Vagina (tissue), 2 donors: ENCODE results near the gene MASP2. TPM values are rescaled to one million over a fixed set of nuclear protein-coding genes. Genes with fewer than 3 reads are reported as not detected.

Experiments used
- DNase-seq, 2 donors: peaks; one replicate each; pipeline ENCODE4 v3.0.0-alpha.2; 2017; ENCODE audit errors: extremely low spot score in 2 of 2
- H3K27ac ChIP-seq: fragments of 200-600 bp; sonication (generic); one replicate; pipeline ENCODE4 v1.5.1; 2019
- H3K27me3 ChIP-seq: fragments of 200-600 bp; sonication (generic); one replicate; pipeline ENCODE4 v1.5.1; 2019
- H3K36me3 ChIP-seq, 2 donors: fragments of 200-600 bp; sonication (generic); one replicate each; pipeline ENCODE4 v1.5.1; 2017 to 2019
- H3K4me1 ChIP-seq: fragments of 200-600 bp; sonication (generic); one replicate; pipeline ENCODE4 v1.5.1; 2019
- H3K4me3 ChIP-seq, 2 donors: fragments of 200-600 bp; sonication (generic); 1 replicate in 1 of 2; 2 replicates in 1 of 2; pipeline ENCODE4 v1.5.1; 2016 to 2019
- H3K9me3 ChIP-seq: fragments of 200-600 bp; sonication (generic); one replicate; pipeline ENCODE4 v1.5.1; 2019
- POLR2A ChIP-seq, 2 donors: fragments of 450-650 bp; IDR thresholded peaks; one replicate each; pipeline ENCODE4 v1.6.1; 2017; ENCODE audit warnings: antibody characterized with exemption in 2 of 2, mild to moderate bottlenecking in 2 of 2, moderate library complexity in 2 of 2
- POLR2AphosphoS5 ChIP-seq, 2 donors: sonication (generic); formaldehyde crosslinking; IDR thresholded peaks; one replicate each; pipeline ENCODE4 v1.9.0; 2017; ENCODE audit warnings: antibody characterized with exemption in 2 of 2, mild to moderate bottlenecking in 2 of 2, low read depth in 1 of 2; ENCODE audit not compliant: insufficient read depth in 1 of 2
- intact Hi-C: fragments of 100-400 bp; cut with DNase I; formaldehyde crosslinking; loops from one replicate; pipeline ENCODE4 v1.15.1; 2023
- total RNA-seq: library from RNA; depleted of rRNA; stranded (reverse); fragments of >200 nt; gene quantifications from one replicate; pipeline ENCODE4 v1.2.3, GENCODE V29; 2016
- TF ChIP-seq, protein P1 (sequence below), 3 experiments: fragments of 450-650 bp in 2 of 3; fragments of 200-600 bp in 1 of 3; sonication (generic) in 1 of 3; IDR thresholded peaks; one replicate each; pipeline ENCODE4 v1.5.1; 2017 to 2019; ENCODE audit warnings: antibody characterized with exemption in 3 of 3, mild to moderate bottlenecking in 2 of 3, moderate library complexity in 2 of 3

MASP2 gene
- total RNA-seq, 1 donor from 2014 or later = not detected

- Histone ChIP-seq H3K27ac (no peak overlapping the region), H3K27me3 (no peaks in the 10 kb centered on the region), H3K36me3 (peaks cover 0 to 10% of the 10 kb centered on the region in 2 donors), H3K4me3 (no peak overlapping the region), H3K4me1 (no peaks in the 10 kb centered on the region), H3K9me3 (no peaks in the 10 kb centered on the region)
- TF ChIP-seq POLR2AphosphoS5 (IDR thresholded peaks at IDR 0.05; ENCODE audit: insufficient read depth in 1 of 2, low read depth in 1 of 2) (no peak), POLR2A (IDR thresholded peaks at IDR 0.05) (no peak)
- TF ChIP-seq, protein P1, sequence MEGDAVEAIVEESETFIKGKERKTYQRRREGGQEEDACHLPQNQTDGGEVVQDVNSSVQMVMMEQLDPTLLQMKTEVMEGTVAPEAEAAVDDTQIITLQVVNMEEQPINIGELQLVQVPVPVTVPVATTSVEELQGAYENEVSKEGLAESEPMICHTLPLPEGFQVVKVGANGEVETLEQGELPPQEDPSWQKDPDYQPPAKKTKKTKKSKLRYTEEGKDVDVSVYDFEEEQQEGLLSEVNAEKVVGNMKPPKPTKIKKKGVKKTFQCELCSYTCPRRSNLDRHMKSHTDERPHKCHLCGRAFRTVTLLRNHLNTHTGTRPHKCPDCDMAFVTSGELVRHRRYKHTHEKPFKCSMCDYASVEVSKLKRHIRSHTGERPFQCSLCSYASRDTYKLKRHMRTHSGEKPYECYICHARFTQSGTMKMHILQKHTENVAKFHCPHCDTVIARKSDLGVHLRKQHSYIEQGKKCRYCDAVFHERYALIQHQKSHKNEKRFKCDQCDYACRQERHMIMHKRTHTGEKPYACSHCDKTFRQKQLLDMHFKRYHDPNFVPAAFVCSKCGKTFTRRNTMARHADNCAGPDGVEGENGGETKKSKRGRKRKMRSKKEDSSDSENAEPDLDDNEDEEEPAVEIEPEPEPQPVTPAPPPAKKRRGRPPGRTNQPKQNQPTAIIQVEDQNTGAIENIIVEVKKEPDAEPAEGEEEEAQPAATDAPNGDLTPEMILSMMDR (IDR thresholded peaks at IDR 0.05) = no peak
- no peak for DNase-seq
- intact Hi-C loops = no loop called here
Observed at GRCh38 chr1:11031624-11032262, 15.3 kb downstream of the MASP2 start.

- Histone ChIP-seq H3K4me3 (no peak overlapping the region), H3K27ac (no peak overlapping the region), H3K27me3 (no peaks in the 10 kb centered on the region), H3K9me3 (no peaks in the 10 kb centered on the region), H3K4me1 (no peaks in the 10 kb centered on the region), H3K36me3 (peaks cover 0 to 18% of the 10 kb centered on the region in 2 donors)
- no peak for DNase-seq
- intact Hi-C loops = no loop called here
- TF ChIP-seq, protein P1 (IDR thresholded peaks at IDR 0.05) = no peak
Observed at GRCh38 chr1:11030865-11031264, 16.2 kb downstream of the MASP2 start.

GRCh38 chr1:11028018-11028417, 19.0 kb downstream of the MASP2 start:
- Histone ChIP-seq H3K9me3 (no peaks in the 10 kb centered on the region), H3K36me3 (peaks cover 0 to 39% of the 10 kb centered on the region in 2 donors), H3K4me1 (no peaks in the 10 kb centered on the region), H3K27ac (no peak overlapping the region), H3K4me3 (no peak overlapping the region), H3K27me3 (no peaks in the 10 kb centered on the region)
- TF ChIP-seq POLR2A (IDR thresholded peaks at IDR 0.05) = no peak
- TF ChIP-seq, protein P1 (IDR thresholded peaks at IDR 0.05) = no peak
- TF ChIP-seq POLR2AphosphoS5 (IDR thresholded peaks at IDR 0.05; ENCODE audit: insufficient read depth in 1 of 2, low read depth in 1 of 2) = no peak
- no peak for DNase-seq
- intact Hi-C loops = no loop called here

DNA sequence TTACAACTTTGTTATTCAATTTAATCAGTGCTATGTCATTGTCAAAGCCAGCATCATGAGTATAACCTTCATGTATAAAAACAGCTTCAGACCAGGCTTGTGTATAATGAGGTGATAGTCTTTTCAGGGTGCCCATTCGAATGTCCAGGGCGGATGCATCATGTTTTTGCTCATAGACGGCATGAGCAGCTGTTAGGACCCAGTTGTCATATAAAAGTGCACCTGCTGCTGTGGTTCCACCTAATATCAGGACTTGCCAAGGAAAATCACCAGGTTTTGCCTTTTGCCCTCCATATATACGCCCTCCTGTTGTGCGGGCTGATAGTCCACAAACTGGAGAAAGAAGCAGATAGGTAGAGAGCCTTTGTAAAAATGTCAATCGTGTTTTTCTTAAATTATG, 19.7 kb downstream of the MASP2 start:
- Histone ChIP-seq H3K4me1 (no peaks in the 10 kb centered on the region), H3K36me3 (peaks cover 0 to 46% of the 10 kb centered on the region in 2 donors), H3K27me3 (no peaks in the 10 kb centered on the region), H3K4me3 (no peak overlapping the region), H3K9me3 (no peaks in the 10 kb centered on the region), H3K27ac (no peak overlapping the region)
- no peak for DNase-seq
- TF ChIP-seq POLR2A (IDR thresholded peaks at IDR 0.05) = no peak
- TF ChIP-seq, protein P1 (IDR thresholded peaks at IDR 0.05) = no peak
- no peak for TF ChIP-seq POLR2AphosphoS5 (IDR thresholded peaks at IDR 0.05; ENCODE audit: insufficient read depth in 1 of 2, low read depth in 1 of 2)
- intact Hi-C loops = no loop called here

GRCh38 chr1:11026903-11027302, 20.1 kb downstream of the MASP2 start:
- Histone ChIP-seq H3K27me3 (no peaks in the 10 kb centered on the region), H3K27ac (no peak overlapping the region), H3K9me3 (no peaks in the 10 kb centered on the region), H3K4me1 (no peaks in the 10 kb centered on the region), H3K4me3 (no peak overlapping the region), H3K36me3 (peaks cover 0 to 50% of the 10 kb centered on the region in 2 donors)
- intact Hi-C loops = no loop called here
- DNase-seq = no peak
- no peak for TF ChIP-seq POLR2A (IDR thresholded peaks at IDR 0.05)
- TF ChIP-seq, protein P1 (IDR thresholded peaks at IDR 0.05) = no peak
- no peak for TF ChIP-seq POLR2AphosphoS5 (IDR thresholded peaks at IDR 0.05; ENCODE audit: insufficient read depth in 1 of 2, low read depth in 1 of 2)
